H1 (cell line): Measurements from ENCODE around the gene PRKD1. TPM values are rescaled to one million over a fixed set of nuclear protein-coding genes. Genes with fewer than 3 reads are reported as not detected.

Source experiments
- SRF ChIP-seq: IDR thresholded peaks from 2 replicates; pipeline ENCODE4 v1.6.1; 2011; ENCODE audit warnings: mild to moderate bottlenecking, low read depth, low read length, moderate library complexity
- polyA plus RNA-seq, 7 experiments: library from polyadenylated mRNA; depleted of rRNA in 3 of 7; stranded (reverse) in 5 of 7; unstranded in 2 of 7; fragments of >200 nt in 5 of 7; fragments of 200-250 nt in 2 of 7; gene quantifications; 1 replicate in 5 of 7; 2 replicates in 1 of 7; 4 replicates in 1 of 7; pipeline versions ENCODE4 v1.2.1 to v1.2.3, GENCODE V29; 2011 to 2013; ENCODE audit warnings: missing spikeins in 2 of 7, mixed read lengths in 2 of 7
- total RNA-seq: library from RNA; stranded (reverse); fragmentation: NEBNext Ultra II Directional; extraction: Animal tissue kit (Norgen Biotek cat#: 25700); gene quantifications from 2 replicates; pipeline ENCODE4 v1.2.1, GENCODE V29; 2021

PRKD1 gene
- total and polyA plus RNA-seq, 2 of the 8 experiments (the other 6 are each of a cell fraction or from before 2014, with no cell fraction given) = 3.6 to 6.8 TPM

DNA sequence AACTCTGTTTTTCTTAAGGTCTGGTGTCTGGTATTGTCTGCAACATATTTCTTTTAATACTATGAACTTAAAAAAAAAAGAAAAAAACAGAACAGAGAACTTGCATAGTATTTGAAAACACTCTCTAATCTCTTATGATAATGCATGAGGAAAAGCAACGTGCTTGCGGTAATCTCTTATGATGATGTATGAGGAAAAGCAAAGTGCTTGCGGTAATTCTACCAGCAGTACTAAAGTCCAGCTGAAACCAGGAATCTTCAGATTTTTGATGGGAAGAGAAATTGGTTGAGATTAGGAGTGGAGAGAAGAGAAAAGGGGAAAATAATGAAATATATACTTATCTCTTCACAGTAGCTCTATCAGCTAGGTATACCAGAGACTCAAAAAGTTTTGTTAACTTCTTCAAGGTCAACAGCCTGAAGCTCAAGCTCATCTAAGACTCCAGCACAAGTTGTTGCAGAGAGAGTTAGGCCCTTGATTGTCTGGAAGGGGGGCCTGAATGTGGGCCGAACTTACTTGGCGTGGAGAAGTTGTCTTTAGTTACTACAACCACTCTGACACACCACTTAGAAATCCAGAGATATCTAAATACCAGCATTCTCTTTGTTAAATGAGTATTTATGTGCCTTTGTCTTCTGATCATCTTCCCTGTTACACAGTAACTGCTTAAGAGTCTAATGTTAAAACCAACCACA lies 240.4 kb downstream of the PRKD1 start (continued):
- no peak for TF ChIP-seq SRF
